ENCODE results near the gene ZC3H4. TPM values are rescaled to one million over a fixed set of nuclear protein-coding genes. Genes with fewer than 3 reads are reported as not detected.

The ZC3H4 gene
- total RNA-seq, 2 donors from 2014 or later, result 35.3 to 49.1 TPM

GRCh38 chr19:47073574-47073973, 40.0 kb downstream of the ZC3H4 start:
- Histone ChIP-seq H3K27ac (no peak overlapping the region), H3K36me3 (peaks cover 7 to 27% of the 10 kb centered on the region in 2 donors), H3K27me3 (replicated peaks; ENCODE audit: insufficient read depth) (no peaks in the 10 kb centered on the region), H3K9me3 (no peaks in the 10 kb centered on the region), H3K4me3 (no peak overlapping the region), H3K4me1 (replicated peaks) (no peaks in the 10 kb centered on the region)
- WGBS, result 95% methylated on average over 10 of the region's 10 CpGs
- no peak for DNase-seq (ENCODE audit: low spot score)
- TF ChIP-seq, protein P1, sequence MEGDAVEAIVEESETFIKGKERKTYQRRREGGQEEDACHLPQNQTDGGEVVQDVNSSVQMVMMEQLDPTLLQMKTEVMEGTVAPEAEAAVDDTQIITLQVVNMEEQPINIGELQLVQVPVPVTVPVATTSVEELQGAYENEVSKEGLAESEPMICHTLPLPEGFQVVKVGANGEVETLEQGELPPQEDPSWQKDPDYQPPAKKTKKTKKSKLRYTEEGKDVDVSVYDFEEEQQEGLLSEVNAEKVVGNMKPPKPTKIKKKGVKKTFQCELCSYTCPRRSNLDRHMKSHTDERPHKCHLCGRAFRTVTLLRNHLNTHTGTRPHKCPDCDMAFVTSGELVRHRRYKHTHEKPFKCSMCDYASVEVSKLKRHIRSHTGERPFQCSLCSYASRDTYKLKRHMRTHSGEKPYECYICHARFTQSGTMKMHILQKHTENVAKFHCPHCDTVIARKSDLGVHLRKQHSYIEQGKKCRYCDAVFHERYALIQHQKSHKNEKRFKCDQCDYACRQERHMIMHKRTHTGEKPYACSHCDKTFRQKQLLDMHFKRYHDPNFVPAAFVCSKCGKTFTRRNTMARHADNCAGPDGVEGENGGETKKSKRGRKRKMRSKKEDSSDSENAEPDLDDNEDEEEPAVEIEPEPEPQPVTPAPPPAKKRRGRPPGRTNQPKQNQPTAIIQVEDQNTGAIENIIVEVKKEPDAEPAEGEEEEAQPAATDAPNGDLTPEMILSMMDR (IDR thresholded peaks at IDR 0.05), result no peak
- TF ChIP-seq POLR2AphosphoS5 (IDR thresholded peaks at IDR 0.05), result no peak
- no peak for TF ChIP-seq POLR2A (IDR thresholded peaks at IDR 0.05)
- intact Hi-C loops (cut with DNase I), result no loop called here

DNA sequence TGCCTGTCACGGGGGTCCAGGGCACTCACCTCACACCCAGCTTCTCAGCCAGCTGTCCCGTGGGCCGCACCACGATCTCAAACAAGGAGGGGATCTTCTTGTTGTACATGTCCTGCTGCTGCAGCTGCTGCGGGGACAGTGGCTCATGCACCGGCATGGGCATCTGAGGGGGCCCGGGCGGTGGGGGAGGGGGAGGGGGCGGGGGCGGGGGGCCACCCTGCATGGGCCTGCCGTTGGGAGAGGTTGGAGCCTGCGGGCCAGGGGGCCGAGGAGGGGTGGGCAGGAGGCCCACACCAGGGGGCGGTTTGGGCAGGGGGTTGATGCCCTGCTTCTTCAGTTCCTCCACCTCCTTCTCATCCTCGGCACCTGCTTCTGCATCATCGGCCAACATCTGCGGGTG, 41.3 kb downstream of the ZC3H4 start:
- 79% methylated on average over 15 of the region's 17 CpGs for WGBS
- TF ChIP-seq, protein P1 (IDR thresholded peaks at IDR 0.05), result no peak
- TF ChIP-seq POLR2A (IDR thresholded peaks at IDR 0.05) (no peak), POLR2AphosphoS5 (IDR thresholded peaks at IDR 0.05) (no peak)
- no peak overlapping the region for H3K4me3 ChIP-seq
- no peaks in the 10 kb centered on the region for H3K9me3 ChIP-seq
- no peak for DNase-seq (ENCODE audit: low spot score)
- H3K36me3 ChIP-seq, result peaks cover 7 to 33% of the 10 kb centered on the region in 2 donors
- no peak overlapping the region for H3K27ac ChIP-seq
- H3K27me3 ChIP-seq (replicated peaks; ENCODE audit: insufficient read depth), result no peaks in the 10 kb centered on the region
- no peaks in the 10 kb centered on the region for H3K4me1 ChIP-seq (replicated peaks)
- intact Hi-C loops (cut with DNase I), result no loop called here

- TF ChIP-seq POLR2AphosphoS5 (IDR thresholded peaks at IDR 0.05) (no peak), POLR2A (IDR thresholded peaks at IDR 0.05) (no peak)
- TF ChIP-seq, protein P1 (IDR thresholded peaks at IDR 0.05), result no peak
- Histone ChIP-seq H3K4me1 (replicated peaks) (no peaks in the 10 kb centered on the region), H3K27me3 (replicated peaks; ENCODE audit: insufficient read depth) (no peaks in the 10 kb centered on the region), H3K9me3 (no peaks in the 10 kb centered on the region), H3K36me3 (peaks cover 8 to 39% of the 10 kb centered on the region in 2 donors), H3K27ac (no peak overlapping the region), H3K4me3 (no peak overlapping the region)
- no peak for DNase-seq (ENCODE audit: low spot score)
- 85% methylated on average over 12 of the region's 12 CpGs for WGBS
- intact Hi-C loops (cut with DNase I), result no loop called here
Measured at GRCh38 chr19:47071731-47072130, 41.8 kb downstream of the ZC3H4 start.

DNA sequence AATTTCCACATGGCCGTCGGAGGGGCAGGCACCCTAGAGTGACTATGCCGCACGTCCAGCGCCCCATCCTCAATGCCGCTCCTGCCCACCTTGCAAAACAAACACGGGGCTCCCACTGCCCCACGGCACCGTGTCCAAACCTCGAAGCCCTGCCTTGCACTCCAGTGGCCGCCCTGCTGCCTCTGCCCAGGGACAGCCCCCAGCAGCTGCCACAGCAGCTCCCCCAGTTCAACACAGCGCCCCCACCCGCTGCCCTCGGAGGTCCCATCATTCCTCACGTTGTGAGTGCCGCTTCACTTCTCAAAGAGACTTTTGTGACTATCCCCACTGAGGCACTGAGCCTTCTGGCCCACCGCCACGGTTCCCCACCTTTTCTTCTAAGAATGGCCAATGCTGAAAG, 42.8 kb downstream of the ZC3H4 start:
- intact Hi-C loops (cut with DNase I), result no loop called here
- H3K27me3 ChIP-seq (replicated peaks; ENCODE audit: insufficient read depth), result no peaks in the 10 kb centered on the region
- H3K4me1 ChIP-seq (replicated peaks), result no peaks in the 10 kb centered on the region
- 85% methylated on average over 18 of the region's 18 CpGs for whole genome bisulfite sequencing
- no peak overlapping the region for H3K27ac ChIP-seq
- peaks cover 12 to 45% of the 10 kb centered on the region in 2 donors for H3K36me3 ChIP-seq
- DNase-seq (ENCODE audit: low spot score), result no peak
- no peak overlapping the region for H3K4me3 ChIP-seq
- TF ChIP-seq, protein P1 (IDR thresholded peaks at IDR 0.05), result no peak
- TF ChIP-seq POLR2A (IDR thresholded peaks at IDR 0.05), result no peak
- TF ChIP-seq POLR2AphosphoS5 (IDR thresholded peaks at IDR 0.05), result no peak
- no peaks in the 10 kb centered on the region for H3K9me3 ChIP-seq

- Histone ChIP-seq H3K27me3 (replicated peaks; ENCODE audit: insufficient read depth) (no peaks in the 10 kb centered on the region), H3K4me1 (replicated peaks) (no peaks in the 10 kb centered on the region), H3K36me3 (peaks cover 12 to 45% of the 10 kb centered on the region in 2 donors), H3K27ac (no peak overlapping the region), H3K4me3 (no peak overlapping the region), H3K9me3 (no peaks in the 10 kb centered on the region)
- intact Hi-C loops (cut with DNase I), result no loop called here
- DNase-seq (ENCODE audit: low spot score), result no peak
- TF ChIP-seq, protein P1 (IDR thresholded peaks at IDR 0.05), result no peak
- TF ChIP-seq POLR2A (IDR thresholded peaks at IDR 0.05) (no peak), POLR2AphosphoS5 (IDR thresholded peaks at IDR 0.05) (no peak)
- 87% methylated on average over 15 of the region's 15 CpGs for WGBS
Measured at GRCh38 chr19:47069795-47070194, 43.8 kb downstream of the ZC3H4 start.
